ENCODE results near the gene PTPRN2.
A peak's percentile ranks its signal among the peaks of the same experiment; 100 is the strongest.
"Not testable (repeated sequence)": the region's sequence is repeated elsewhere in the genome, so short reads cannot be mapped to it uniquely, and the experiment has no call there.

PTPRN2 gene

DNA sequence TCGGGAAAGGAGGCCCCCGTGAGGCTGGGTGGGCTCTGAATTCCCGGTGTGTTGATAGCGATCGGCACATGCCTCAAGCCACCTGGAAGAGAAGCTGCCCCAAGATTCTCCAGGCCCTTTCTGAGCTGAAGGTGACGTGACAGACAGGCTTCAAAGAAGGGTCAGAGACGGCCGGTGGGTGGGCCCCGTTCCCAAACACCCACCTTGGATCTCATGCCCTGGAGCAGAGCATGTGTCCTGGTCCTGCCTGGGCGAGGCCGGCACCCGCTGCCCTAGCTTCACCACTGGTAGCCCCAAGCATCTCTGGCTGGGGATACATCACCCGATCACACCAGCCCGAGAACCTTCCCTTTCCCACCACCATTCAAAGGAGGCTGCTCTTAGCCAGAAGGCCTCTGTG lies 851.8 kb downstream of the PTPRN2 start:
- H4K8ac ChIP-seq (ENCODE audit: low read depth, low read length): no peak overlapping the region
- no peak overlapping the region for H3K23ac ChIP-seq (ENCODE audit: low read length)
- no peak overlapping the region for H3K27ac ChIP-seq (ENCODE audit: low read depth, low read length)
- no peaks in the 10 kb centered on the region for H3K27me3 ChIP-seq (ENCODE audit: insufficient read depth, low read length, poor library complexity)
- no peaks in the 10 kb centered on the region for H3K79me1 ChIP-seq (ENCODE audit: low read length)
- no peak overlapping the region for H2BK120ac ChIP-seq (ENCODE audit: low read depth, low read length)
- WGBS (ENCODE audit: extremely low coverage, insufficient coverage, low lambda C conversion rate): no CpG with 5 or more reads among the region's 14 CpGs
- peaks cover 3% of the 10 kb centered on the region for H3K4me1 ChIP-seq (ENCODE audit: control insufficient read depth, low read depth, low read length)
- no peak overlapping the region for H3K56ac ChIP-seq (ENCODE audit: low read length)
- no peak overlapping the region for H3K4me2 ChIP-seq (ENCODE audit: low read length)
- H3K4me3 ChIP-seq (ENCODE audit: low read length): no peak overlapping the region
- DNase-seq: no peak
- no peaks in the 10 kb centered on the region for H3K79me2 ChIP-seq (ENCODE audit: control insufficient read depth, insufficient read depth, low read length)
- H3K36me3 ChIP-seq (ENCODE audit: control insufficient read depth, insufficient read depth, low read length): no peaks in the 10 kb centered on the region
- H2BK5ac ChIP-seq (ENCODE audit: low read length): no peak overlapping the region
- H4K5ac ChIP-seq (ENCODE audit: low read length): no peak overlapping the region
- no peak overlapping the region for H3K9ac ChIP-seq (ENCODE audit: low read length)
- H2BK15ac ChIP-seq (replicated peaks; ENCODE audit: low read depth): no peak overlapping the region
- no peak overlapping the region for H3K4ac ChIP-seq (ENCODE audit: low read depth, low read length)
- no peak overlapping the region for H2AK5ac ChIP-seq (ENCODE audit: low read length)
- no peak overlapping the region for H3K18ac ChIP-seq (ENCODE audit: low read length)

DNA sequence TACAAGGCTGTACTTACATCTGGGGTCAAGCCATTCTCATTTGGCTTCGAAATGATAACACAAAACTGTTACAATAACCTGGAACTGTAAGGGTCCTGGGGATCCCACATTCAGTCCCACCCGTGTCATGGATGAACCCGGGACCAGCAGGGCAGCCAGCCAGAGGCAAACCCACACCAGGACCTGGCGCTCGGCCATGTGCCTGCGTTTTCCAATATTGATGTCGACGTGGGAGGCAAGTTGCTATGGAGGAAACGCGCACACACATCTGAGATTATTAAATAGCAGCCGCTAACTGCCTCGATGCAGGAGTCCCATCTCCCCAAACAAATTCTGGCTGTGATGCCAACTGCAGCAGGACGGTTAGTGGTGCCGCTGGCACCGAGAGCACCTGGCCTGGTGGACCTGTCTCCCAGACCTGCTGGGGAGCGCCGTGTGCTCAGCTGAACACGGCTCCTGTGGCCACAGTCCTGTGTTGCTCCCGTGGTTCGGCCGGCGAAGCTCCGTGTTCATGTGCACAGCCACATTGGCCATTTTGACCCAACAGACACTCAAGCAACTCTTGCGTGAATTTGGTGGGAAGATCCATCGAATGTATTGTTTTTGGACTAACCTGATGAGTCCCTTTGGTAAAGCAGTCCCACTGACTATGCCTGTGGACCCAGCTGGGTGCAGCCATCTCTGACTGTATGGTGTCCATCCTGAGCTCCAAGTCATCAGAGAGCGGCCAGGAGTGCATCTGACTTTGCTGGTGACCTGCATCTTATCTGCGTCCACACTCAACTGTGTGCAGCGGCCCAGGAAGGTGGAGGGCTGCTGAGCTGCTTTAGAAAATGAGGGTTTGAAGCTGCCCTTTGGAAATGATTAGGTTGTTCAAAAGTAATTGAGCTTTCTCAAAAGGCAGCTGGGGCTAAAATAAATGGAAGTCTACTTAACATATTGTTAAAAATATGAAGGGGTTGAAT lies 852.7 kb downstream of the PTPRN2 start:
- no peak overlapping the region for H2BK15ac ChIP-seq (replicated peaks; ENCODE audit: low read depth)
- no peak overlapping the region for H2BK120ac ChIP-seq (ENCODE audit: low read depth, low read length)
- no peak overlapping the region for H3K18ac ChIP-seq (ENCODE audit: low read length)
- H3K36me3 ChIP-seq (ENCODE audit: control insufficient read depth, insufficient read depth, low read length): no peaks in the 10 kb centered on the region
- no peaks in the 10 kb centered on the region for H3K79me2 ChIP-seq (ENCODE audit: control insufficient read depth, insufficient read depth, low read length)
- H4K8ac ChIP-seq (ENCODE audit: low read depth, low read length): no peak overlapping the region
- no peak overlapping the region for H4K5ac ChIP-seq (ENCODE audit: low read length)
- H3K79me1 ChIP-seq (ENCODE audit: low read length): no peaks in the 10 kb centered on the region
- no peak for DNase-seq
- no peak overlapping the region for H2BK5ac ChIP-seq (ENCODE audit: low read length)
- no peak overlapping the region for H3K4ac ChIP-seq (ENCODE audit: low read depth, low read length)
- peaks cover 3% of the 10 kb centered on the region for H3K4me1 ChIP-seq (ENCODE audit: control insufficient read depth, low read depth, low read length)
- no peaks in the 10 kb centered on the region for H3K27me3 ChIP-seq (ENCODE audit: insufficient read depth, low read length, poor library complexity)
- no peak overlapping the region for H3K9ac ChIP-seq (ENCODE audit: low read length)
- no peak overlapping the region for H2AK5ac ChIP-seq (ENCODE audit: low read length)
- no peak overlapping the region for H3K56ac ChIP-seq (ENCODE audit: low read length)
- H3K4me2 ChIP-seq (ENCODE audit: low read length): no peak overlapping the region
- no peak overlapping the region for H3K27ac ChIP-seq (ENCODE audit: low read depth, low read length)
- no peak overlapping the region for H3K23ac ChIP-seq (ENCODE audit: low read length)
- H3K4me3 ChIP-seq (ENCODE audit: low read length): no peak overlapping the region
- WGBS (ENCODE audit: extremely low coverage, insufficient coverage, low lambda C conversion rate): no CpG with 5 or more reads among the region's 28 CpGs

- not testable (repeated sequence) for H4K8ac ChIP-seq (ENCODE audit: low read depth, low read length); H3K27ac ChIP-seq (ENCODE audit: low read depth, low read length); DNase-seq; H2AK5ac ChIP-seq (ENCODE audit: low read length); H4K5ac ChIP-seq (ENCODE audit: low read length); H3K27me3 ChIP-seq (ENCODE audit: insufficient read depth, low read length, poor library complexity); H3K4me2 ChIP-seq (ENCODE audit: low read length); H3K9ac ChIP-seq (ENCODE audit: low read length); H3K23ac ChIP-seq (ENCODE audit: low read length); H3K36me3 ChIP-seq (ENCODE audit: control insufficient read depth, insufficient read depth, low read length); H3K4ac ChIP-seq (ENCODE audit: low read depth, low read length); H2BK5ac ChIP-seq (ENCODE audit: low read length); H3K79me2 ChIP-seq (ENCODE audit: control insufficient read depth, insufficient read depth, low read length); H2BK15ac ChIP-seq (replicated peaks; ENCODE audit: low read depth); H3K18ac ChIP-seq (ENCODE audit: low read length); H3K4me3 ChIP-seq (ENCODE audit: low read length); H3K4me1 ChIP-seq (ENCODE audit: control insufficient read depth, low read depth, low read length); H3K56ac ChIP-seq (ENCODE audit: low read length); H2BK120ac ChIP-seq (ENCODE audit: low read depth, low read length); H3K79me1 ChIP-seq (ENCODE audit: low read length)
- no CpG with 5 or more reads among the region's 33 CpGs for WGBS (ENCODE audit: extremely low coverage, insufficient coverage, low lambda C conversion rate)
Measured at GRCh38 chr7:157733760-157734395, 853.7 kb downstream of the PTPRN2 start.

- no peaks in the 10 kb centered on the region for H3K79me2 ChIP-seq (ENCODE audit: control insufficient read depth, insufficient read depth, low read length)
- no peak overlapping the region for H4K5ac ChIP-seq (ENCODE audit: low read length)
- H2AK5ac ChIP-seq (ENCODE audit: low read length): no peak overlapping the region
- H4K8ac ChIP-seq (ENCODE audit: low read depth, low read length): no peak overlapping the region
- H3K27ac ChIP-seq (ENCODE audit: low read depth, low read length): no peak overlapping the region
- H3K4me1 ChIP-seq (ENCODE audit: control insufficient read depth, low read depth, low read length): no peaks in the 10 kb centered on the region
- no peak overlapping the region for H3K9ac ChIP-seq (ENCODE audit: low read length)
- DNase-seq: peak; percentile 8
- H3K56ac ChIP-seq (ENCODE audit: low read length): no peak overlapping the region
- no peak overlapping the region for H3K4me2 ChIP-seq (ENCODE audit: low read length)
- H2BK120ac ChIP-seq (ENCODE audit: low read depth, low read length): no peak overlapping the region
- no peak overlapping the region for H3K4ac ChIP-seq (ENCODE audit: low read depth, low read length)
- H3K79me1 ChIP-seq (ENCODE audit: low read length): no peaks in the 10 kb centered on the region
- no peaks in the 10 kb centered on the region for H3K27me3 ChIP-seq (ENCODE audit: insufficient read depth, low read length, poor library complexity)
- H2BK5ac ChIP-seq (ENCODE audit: low read length): no peak overlapping the region
- H3K36me3 ChIP-seq (ENCODE audit: control insufficient read depth, insufficient read depth, low read length): no peaks in the 10 kb centered on the region
- no peak overlapping the region for H3K4me3 ChIP-seq (ENCODE audit: low read length)
- no peak overlapping the region for H3K18ac ChIP-seq (ENCODE audit: low read length)
- H2BK15ac ChIP-seq (replicated peaks; ENCODE audit: low read depth): no peak overlapping the region
- H3K23ac ChIP-seq (ENCODE audit: low read length): no peak overlapping the region
- WGBS (ENCODE audit: extremely low coverage, insufficient coverage, low lambda C conversion rate): no CpG with 5 or more reads among the region's 13 CpGs
Measured at GRCh38 chr7:157731126-157731525, 856.5 kb downstream of the PTPRN2 start.

DNA sequence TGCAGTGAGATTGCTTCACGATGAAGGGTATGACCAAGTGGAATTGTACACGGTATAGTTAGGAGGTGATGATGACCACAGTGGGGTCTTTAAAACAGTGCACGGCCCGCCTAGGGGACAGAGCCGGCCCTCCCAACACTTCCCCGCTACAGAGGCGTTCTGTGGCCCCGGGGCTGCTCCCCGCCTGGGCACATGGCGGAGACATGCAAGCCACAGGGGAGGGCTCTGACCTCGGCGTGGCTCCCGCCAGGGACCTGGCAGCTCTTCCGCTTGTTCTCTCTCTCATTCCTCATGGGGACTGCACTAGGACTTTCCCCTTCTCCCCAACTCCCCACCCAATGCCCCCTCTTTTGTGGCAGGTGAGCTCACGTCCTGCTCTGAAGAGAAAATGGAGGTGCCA lies 857.0 kb downstream of the PTPRN2 start:
- H3K23ac ChIP-seq (ENCODE audit: low read length): no peak overlapping the region
- H4K8ac ChIP-seq (ENCODE audit: low read depth, low read length): no peak overlapping the region
- no peak overlapping the region for H3K4ac ChIP-seq (ENCODE audit: low read depth, low read length)
- H3K9ac ChIP-seq (ENCODE audit: low read length): no peak overlapping the region
- no peak overlapping the region for H3K4me3 ChIP-seq (ENCODE audit: low read length)
- no peaks in the 10 kb centered on the region for H3K79me1 ChIP-seq (ENCODE audit: low read length)
- no CpG with 5 or more reads among the region's 15 CpGs for WGBS (ENCODE audit: extremely low coverage, insufficient coverage, low lambda C conversion rate)
- H3K4me1 ChIP-seq (ENCODE audit: control insufficient read depth, low read depth, low read length): no peaks in the 10 kb centered on the region
- DNase-seq: no peak
- H3K27ac ChIP-seq (ENCODE audit: low read depth, low read length): no peak overlapping the region
- no peaks in the 10 kb centered on the region for H3K79me2 ChIP-seq (ENCODE audit: control insufficient read depth, insufficient read depth, low read length)
- no peak overlapping the region for H2BK120ac ChIP-seq (ENCODE audit: low read depth, low read length)
- H4K5ac ChIP-seq (ENCODE audit: low read length): no peak overlapping the region
- no peaks in the 10 kb centered on the region for H3K36me3 ChIP-seq (ENCODE audit: control insufficient read depth, insufficient read depth, low read length)
- H2AK5ac ChIP-seq (ENCODE audit: low read length): no peak overlapping the region
- H3K4me2 ChIP-seq (ENCODE audit: low read length): no peak overlapping the region
- H2BK15ac ChIP-seq (replicated peaks; ENCODE audit: low read depth): no peak overlapping the region
- no peak overlapping the region for H3K18ac ChIP-seq (ENCODE audit: low read length)
- no peak overlapping the region for H2BK5ac ChIP-seq (ENCODE audit: low read length)
- no peaks in the 10 kb centered on the region for H3K27me3 ChIP-seq (ENCODE audit: insufficient read depth, low read length, poor library complexity)
- H3K56ac ChIP-seq (ENCODE audit: low read length): no peak overlapping the region
